ENCODE data around the gene PCDHGA8.

GRCh38 chr5:141366016-141366896 lies 26.2 kb upstream of the PCDHGA8 start:
- TF ChIP-seq CTCF (IDR thresholded peaks at IDR 0.05; ENCODE audit: insufficient read depth, low read length, poor library complexity, severe bottlenecking), result no peak
- no peak for TF ChIP-seq EZH2phosphoT487 (conservative IDR thresholded peaks at IDR 0.05; ENCODE audit: low read length)
